Vagina (tissue), 2 donors: ENCODE results near the gene AGPAT1.
"Not testable (repeated sequence)": the region's sequence is repeated elsewhere in the genome, so short reads cannot be mapped to it uniquely, and the experiment has no call there.

Experiments used
- CTCF ChIP-seq, 3 experiments: fragments of 450-650 bp in 2 of 3; fragments of 200-600 bp in 1 of 3; sonication (generic) in 1 of 3; IDR thresholded peaks; one replicate each; pipeline ENCODE4 v1.5.1; 2017 to 2019; ENCODE audit warnings: antibody characterized with exemption in 3 of 3, mild to moderate bottlenecking in 2 of 3, moderate library complexity in 2 of 3
- POLR2A ChIP-seq, 2 donors: fragments of 450-650 bp; IDR thresholded peaks; one replicate each; pipeline ENCODE4 v1.6.1; 2017; ENCODE audit warnings: antibody characterized with exemption in 2 of 2, mild to moderate bottlenecking in 2 of 2, moderate library complexity in 2 of 2
- POLR2AphosphoS5 ChIP-seq, 2 donors: sonication (generic); formaldehyde crosslinking; IDR thresholded peaks; one replicate each; pipeline ENCODE4 v1.9.0; 2017; ENCODE audit warnings: antibody characterized with exemption in 2 of 2, mild to moderate bottlenecking in 2 of 2, low read depth in 1 of 2; ENCODE audit not compliant: insufficient read depth in 1 of 2

- TF ChIP-seq CTCF (IDR thresholded peaks at IDR 0.05); POLR2A (IDR thresholded peaks at IDR 0.05); POLR2AphosphoS5 (IDR thresholded peaks at IDR 0.05; ENCODE audit: insufficient read depth in 1 of 2, low read depth in 1 of 2): not testable (repeated sequence)
Observed at GRCh38 chr6:32193096-32193495, 17.2 kb upstream of the AGPAT1 start.
